Stomach (tissue), 4 donors: ENCODE measurements around the gene ARHGAP1.

Experiments
- CTCF ChIP-seq, 7 experiments: fragments of 450-650 bp in 4 of 7; fragments of 200-600 bp in 3 of 7; sonication (generic) in 3 of 7; IDR thresholded peaks; one replicate each; pipeline ENCODE4 v1.5.1; 2016 to 2019; ENCODE audit warnings: antibody characterized with exemption in 7 of 7, control low read depth in 2 of 7, mild to moderate bottlenecking in 1 of 7
- EP300 ChIP-seq: sonication (generic); formaldehyde crosslinking; IDR thresholded peaks from one replicate; pipeline ENCODE4 v1.6.1; 2017; ENCODE audit warnings: antibody characterized with exemption
- POLR2A ChIP-seq, 4 donors: fragments of 450-650 bp; IDR thresholded peaks; one replicate each; pipeline ENCODE4 v1.6.1; 2016; ENCODE audit warnings: antibody characterized with exemption in 4 of 4, control low read depth in 2 of 4, mild to moderate bottlenecking in 1 of 4, moderate library complexity in 1 of 4

- TF ChIP-seq EP300 (no peak), POLR2A (IDR thresholded peaks at IDR 0.05) (no peak), CTCF (IDR thresholded peaks at IDR 0.05) (no peak)
These were observed 10.9 kb upstream of the ARHGAP1 start for GRCh38 chr11:46711303-46711702.
